Naive thymus-derived CD4-positive, alpha-beta T cell (primary cell): Measurements from ENCODE around the gene ADAMTS6. TPM values are rescaled to one million over a fixed set of nuclear protein-coding genes. Genes with fewer than 3 reads are reported as not detected.

Experiments
- ATAC-seq: fragments of 150-1000 bp; cut with Tn5 transposase; 2 replicates; pipeline ENCODE4 v1.10.0; 2021; ENCODE audit warnings: mild to moderate bottlenecking, moderate library complexity
- CTCF ChIA-PET: fragments of 350-600 bp; sonication (Branson Sonifier 250); formaldehyde crosslinking; loops from one replicate; lab custom pipeline; 2021; ENCODE audit warnings: antibody characterized with exemption; lab: Charles Lee
- POLR2A ChIA-PET: fragments of 350-600 bp; sonication (Branson Sonifier 250); formaldehyde crosslinking; loops from one replicate; lab custom pipeline; 2021; ENCODE audit warnings: antibody characterized with exemption, inconsistent platforms; lab: Charles Lee
- DNase-seq, 9 donors: peaks; one replicate each; pipeline versions ENCODE4 v3.0.0 to v3.0.0-alpha.2; 2020 to 2022; ENCODE audit warnings: mixed read lengths in 1 of 9
- H3K27ac ChIP-seq: one replicate; pipeline ENCODE4 v1.7.0; 2013; ENCODE audit warnings: mild to moderate bottlenecking, low read depth, low read length, moderate library complexity
- H3K27me3 ChIP-seq, 2 donors: one replicate each; pipeline ENCODE4 v1.7.0; 2013; ENCODE audit warnings: low read length in 2 of 2, mild to moderate bottlenecking in 2 of 2, moderate library complexity in 2 of 2; ENCODE audit not compliant: control insufficient read depth in 2 of 2, insufficient read depth in 2 of 2
- H3K36me3 ChIP-seq, 3 experiments: 1 replicate in 2 of 3; 2 replicates in 1 of 3; pipeline ENCODE4 v1.7.0; 2013; ENCODE audit warnings: low read length in 3 of 3, mild to moderate bottlenecking in 3 of 3, moderate library complexity in 1 of 3; ENCODE audit not compliant: insufficient read depth in 3 of 3, control insufficient read depth in 2 of 3
- H3K4me1 ChIP-seq, 2 donors: one replicate each; pipeline ENCODE4 v1.7.0; 2013; ENCODE audit warnings: low read length in 2 of 2, mild to moderate bottlenecking in 2 of 2, moderate library complexity in 1 of 2; ENCODE audit not compliant: control insufficient read depth in 2 of 2, insufficient read depth in 2 of 2
- H3K4me3 ChIP-seq: 2 replicates; pipeline ENCODE4 v1.7.0; 2013; ENCODE audit warnings: mild to moderate bottlenecking, low read length
- H3K9me3 ChIP-seq, 3 experiments: 1 replicate in 2 of 3; 2 replicates in 1 of 3; pipeline ENCODE4 v1.7.0; 2013; ENCODE audit warnings: low read length in 3 of 3; ENCODE audit not compliant: control insufficient read depth in 2 of 3
- H3K27ac Mint-ChIP-seq, 9 donors: one replicate each; pipeline ENCODE4 v1.8.0; 2020 to 2022; ENCODE audit warnings: mixed read lengths in 9 of 9, mild to moderate bottlenecking in 8 of 9, moderate library complexity in 5 of 9, inconsistent platforms in 2 of 9
- H3K27me3 Mint-ChIP-seq, 5 donors: one replicate each; pipeline ENCODE4 v1.8.0; 2021 to 2022; ENCODE audit warnings: mixed read lengths in 5 of 5, mild to moderate bottlenecking in 1 of 5
- H3K36me3 Mint-ChIP-seq, 5 donors: one replicate each; pipeline ENCODE4 v1.8.0; 2020 to 2022; ENCODE audit warnings: mixed read lengths in 5 of 5, mild to moderate bottlenecking in 3 of 5, inconsistent platforms in 1 of 5
- H3K4me1 Mint-ChIP-seq, 7 donors: one replicate each; pipeline ENCODE4 v1.8.0; 2020 to 2022; ENCODE audit warnings: mixed read lengths in 7 of 7, mild to moderate bottlenecking in 3 of 7, inconsistent platforms in 1 of 7
- H3K4me3 Mint-ChIP-seq, 10 donors: one replicate each; pipeline ENCODE4 v1.8.0; 2020 to 2022; ENCODE audit warnings: mild to moderate bottlenecking in 10 of 10, mixed read lengths in 10 of 10, moderate library complexity in 6 of 10, inconsistent platforms in 2 of 10
- H3K9me3 Mint-ChIP-seq, 11 donors: one replicate each; pipeline ENCODE4 v1.8.0; 2020 to 2022; ENCODE audit warnings: mixed read lengths in 11 of 11, mild to moderate bottlenecking in 4 of 11, inconsistent platforms in 1 of 11, moderate library complexity in 1 of 11
- intact Hi-C, 2 donors: fragments of 100-400 bp; cut with micrococcal nuclease; formaldehyde crosslinking; loops; one replicate each; pipeline ENCODE4 v1.15.1; 2023
- polyA plus RNA-seq, 2 donors: library from polyadenylated mRNA; unstranded; fragments of 300-500 nt; fragmentation: Illumina TruSeq; gene quantifications; one replicate each; pipeline ENCODE4 v1.2.3, GENCODE V29; 2021
- total RNA-seq, 6 experiments: library from RNA in 5 of 6; stranded (reverse) in 5 of 6; gene quantifications; 1 replicate in 5 of 6; 2 replicates in 1 of 6; pipeline ENCODE4 v1.2.3 and lab custom pipeline; 2021 to 2026

Gene ADAMTS6
- total and polyA plus RNA-seq, 7 experiments from 2014 or later, result 0.14 to 4.5 (median 2.6) TPM

GRCh38 chr5:65100911-65101631, 380.6 kb downstream of the ADAMTS6 start:
- peak overlapping the region in 7 of 10 donors; percentile 17 to 93 (median 35) for H3K4me3 Mint-ChIP-seq
- Histone ChIP-seq H3K9me3 (no peaks in the 10 kb centered on the region), H3K4me1 (peaks cover 12% of the 10 kb centered on the region in 2 donors), H3K27ac (no peak overlapping the region), H3K36me3 (no peaks in the 10 kb centered on the region), H3K4me3 (no peak overlapping the region), H3K27me3 (no peaks in the 10 kb centered on the region)
- ChIA-PET CTCF (interaction anchor here (0.6 to 1.6 kb wide), 2 partner anchors 358 to 383 kb away, joined by 5 to 6 read pairs; no protein-coding TSS in a partner anchor), POLR2A (interaction anchor here (0.5 kb wide), 1 partner anchor 49 kb away, joined by 3 read pairs; no protein-coding TSS in a partner anchor)
- intact Hi-C loops, result loop anchor here (1.0 to 5.0 kb wide), 4 partner anchors 286 to 621 kb away; partner anchors contain the start of genes NLN (in 1 of the 2) and SGTB (in 1 of the 2)
- H3K27ac Mint-ChIP-seq, result peak overlapping the region in 8 of 9 donors; percentile 23 to 92 (median 89)
- peaks cover 0 to 5% (median 0%) of the 10 kb centered on the region in 5 donors for H3K36me3 Mint-ChIP-seq
- peaks cover 30 to 47% (median 39%) of the 10 kb centered on the region in 7 donors for H3K4me1 Mint-ChIP-seq
- H3K27me3 Mint-ChIP-seq, result peaks cover 0 to 25% (median 0%) of the 10 kb centered on the region in 5 donors
- peaks cover 0 to 6% (median 0%) of the 10 kb centered on the region in 11 donors for H3K9me3 Mint-ChIP-seq
- DNase-seq (peak in 4 of 9 donors; percentile 11 to 29 (median 18)), ATAC-seq (no peak)

Other genes with a start within 250 kb of the ADAMTS6 start
- 10 to 100 TPM in 3 of 5 experiments, 1 to 10 TPM in 2; 7.2 to 78.8 (median 14.1) TPM for gene CENPK, start 81.2 kb upstream of the ADAMTS6 start, total RNA-seq
- gene CENPK, start 81.2 kb upstream of the ADAMTS6 start, polyA plus RNA-seq, result 10 to 100 TPM; 37.5 to 44.1 TPM
- 100 to 1,000 TPM in 2 of 5 experiments, 10 to 100 TPM in 3; 61.7 to 104 (median 81.2) TPM for gene PPWD1, start 81.4 kb upstream of the ADAMTS6 start, total RNA-seq
- 10 to 100 TPM; 44.5 to 50.1 TPM for gene PPWD1, start 81.4 kb upstream of the ADAMTS6 start, polyA plus RNA-seq
- 10 to 100 TPM; 10.3 to 27.9 (median 21.6) TPM for gene TRIM23, start 142.4 kb upstream of the ADAMTS6 start, total RNA-seq
- gene TRIM23, start 142.4 kb upstream of the ADAMTS6 start, polyA plus RNA-seq, result 10 to 100 TPM; 13.5 to 16.5 TPM
- 10 to 100 TPM in 1 of 5 experiments, 1 to 10 TPM in 4; 4.8 to 11.3 (median 5.8) TPM for gene SHLD3, start 143.1 kb upstream of the ADAMTS6 start, total RNA-seq
- 1 to 10 TPM; 2.9 to 4.3 TPM for gene SHLD3, start 143.1 kb upstream of the ADAMTS6 start, polyA plus RNA-seq
- gene TRAPPC13, start 143.1 kb upstream of the ADAMTS6 start, total RNA-seq, result 10 to 100 TPM; 18.2 to 23.1 (median 20.8) TPM
- 10 to 100 TPM; 19.7 to 19.8 TPM for gene TRAPPC13, start 143.1 kb upstream of the ADAMTS6 start, polyA plus RNA-seq
- 10 to 100 TPM; 12.8 to 59.5 (median 50.8) TPM for gene SGTB, start 240.2 kb upstream of the ADAMTS6 start, total RNA-seq
- gene SGTB, start 240.2 kb upstream of the ADAMTS6 start, polyA plus RNA-seq, result 10 to 100 TPM; 18.4 to 18.8 TPM
- gene NLN, start 240.3 kb upstream of the ADAMTS6 start, total RNA-seq, result 10 to 100 TPM in 1 of 5 experiments, 1 to 10 TPM in 4; 3.5 to 11.9 (median 4.1) TPM
- 1 to 10 TPM; 2.5 to 3.4 TPM for gene NLN, start 240.3 kb upstream of the ADAMTS6 start, polyA plus RNA-seq